Neural cell (in vitro differentiated cells): ENCODE data around the gene AFF3. TPM values are rescaled to one million over a fixed set of nuclear protein-coding genes. Genes with fewer than 3 reads are reported as not detected.

ENCODE experiments used
- H2AFZ ChIP-seq: fragments of 200-600, 300-800 bp; sonication (generic), shearing (Covaris generic); 2 replicates; pipeline ENCODE4 v1.6.0; 2014; ENCODE audit warnings: low read depth, mild to moderate bottlenecking, antibody characterized with exemption, low read length, moderate library complexity
- H3F3A ChIP-seq: fragments of 200-600 bp; shearing (Covaris generic); 2 replicates; pipeline ENCODE4 v1.6.1; 2016; ENCODE audit warnings: mild to moderate bottlenecking, moderate library complexity, mixed read lengths, antibody characterized with exemption, low read length; ENCODE audit not compliant: insufficient read depth, poor library complexity, severe bottlenecking
- H3K27ac ChIP-seq: fragments of 200-600, 300-800 bp; sonication (generic), shearing (Covaris generic); 2 replicates; pipeline ENCODE4 v1.5.1; 2014; ENCODE audit warnings: mild to moderate bottlenecking, low read length, moderate library complexity
- H3K27me3 ChIP-seq: fragments of 300-800, 200-600 bp; sonication (generic), shearing (Covaris generic); 2 replicates; pipeline ENCODE4 v1.6.0; 2014; ENCODE audit warnings: mild to moderate bottlenecking, low read depth, low read length, moderate library complexity; ENCODE audit not compliant: insufficient read depth
- H3K36me3 ChIP-seq: fragments of 300-800, 200-600 bp; sonication (generic), shearing (Covaris generic); 2 replicates; pipeline ENCODE4 v1.5.1; 2014; ENCODE audit warnings: mild to moderate bottlenecking, antibody characterized with exemption, low read length, moderate library complexity; ENCODE audit not compliant: insufficient read depth
- H3K4me2 ChIP-seq: fragments of 300-800, 200-600 bp; sonication (generic), shearing (Covaris generic); 2 replicates; pipeline ENCODE4 v1.6.0; 2014; ENCODE audit warnings: mild to moderate bottlenecking, low read length
- H3K4me3 ChIP-seq: fragments of 300-800, 200-600 bp; sonication (generic), shearing (Covaris generic); 2 replicates; pipeline ENCODE4 v1.5.1; 2014; ENCODE audit warnings: mild to moderate bottlenecking, low read length, moderate library complexity
- H3K79me2 ChIP-seq: fragments of 200-600 bp; shearing (Covaris generic); replicated peaks from 2 replicates; pipeline ENCODE4 v1.6.0; 2014; ENCODE audit warnings: mild to moderate bottlenecking, low read length, moderate library complexity; ENCODE audit not compliant: insufficient read depth
- H3K9ac ChIP-seq: fragments of 300-800, 200-600 bp; sonication (generic), shearing (Covaris generic); 2 replicates; pipeline ENCODE4 v1.6.1; 2016; ENCODE audit warnings: mild to moderate bottlenecking, low read length, mixed read lengths
- H3K9me2 ChIP-seq: fragments of 200-600 bp; shearing (Covaris generic); 2 replicates; pipeline ENCODE4 v1.6.1; 2016; ENCODE audit warnings: mild to moderate bottlenecking, low read length, mixed read lengths; ENCODE audit not compliant: insufficient read depth
- H3K9me3 ChIP-seq: fragments of 200-600, 300-800 bp; sonication (generic), shearing (Covaris generic); 2 replicates; pipeline ENCODE4 v1.6.1; 2016; ENCODE audit warnings: mild to moderate bottlenecking, mixed run types, low read length, moderate library complexity, mixed read lengths
- H4K20me1 ChIP-seq: fragments of 200-600 bp; shearing (Covaris generic); 2 replicates; pipeline ENCODE4 v1.6.1; 2016; ENCODE audit warnings: mild to moderate bottlenecking, mixed run types; ENCODE audit not compliant: insufficient read depth
- CTCF ChIP-seq: fragments of 450-650 bp; IDR thresholded peaks from 2 replicates; pipeline ENCODE4 v1.5.1; 2014; ENCODE audit warnings: antibody characterized with exemption, mild to moderate bottlenecking, moderate library complexity; ENCODE audit not compliant: poor library complexity, severe bottlenecking
- EP300 ChIP-seq: fragments of 450-650 bp; conservative IDR thresholded peaks from 2 replicates; pipeline ENCODE4 v1.6.1; 2014; ENCODE audit warnings: antibody characterized with exemption, mild to moderate bottlenecking, moderate library complexity; ENCODE audit not compliant: poor library complexity, severe bottlenecking
- EZH2 ChIP-seq: fragments of 200-600, 300-800 bp; shearing (Covaris generic), sonication (generic); IDR thresholded peaks from 2 replicates; pipeline ENCODE4 v1.6.1; 2014; ENCODE audit warnings: antibody characterized with exemption, low read length, borderline replicate concordance, mild to moderate bottlenecking; ENCODE audit not compliant: insufficient read depth, poor library complexity, severe bottlenecking
- MXI1 ChIP-seq: fragments of 450-650 bp; conservative IDR thresholded peaks from 2 replicates; pipeline ENCODE4 v1.6.1; 2014; ENCODE audit warnings: antibody characterized with exemption, mild to moderate bottlenecking; ENCODE audit not compliant: poor library complexity, severe bottlenecking
- POLR2AphosphoS5 ChIP-seq: IDR thresholded peaks from 2 replicates; pipeline ENCODE4 v1.6.1; 2012
- RAD21 ChIP-seq: fragments of 450-650 bp; conservative IDR thresholded peaks from 2 replicates; pipeline ENCODE4 v1.6.1; 2014; ENCODE audit warnings: antibody characterized with exemption, mild to moderate bottlenecking, moderate library complexity
- REST ChIP-seq: IDR thresholded peaks from 2 replicates; pipeline ENCODE4 v1.6.1; 2012; ENCODE audit warnings: borderline replicate concordance
- SMC3 ChIP-seq: fragments of 450-650 bp; conservative IDR thresholded peaks from 2 replicates; pipeline ENCODE4 v1.6.1; 2014; ENCODE audit warnings: antibody characterized with exemption, mild to moderate bottlenecking, moderate library complexity; ENCODE audit not compliant: poor library complexity
- TAF1 ChIP-seq: IDR thresholded peaks from 2 replicates; pipeline ENCODE4 v1.6.1; 2012; ENCODE audit warnings: low read depth
- polyA plus RNA-seq: library from polyadenylated mRNA; depleted of rRNA; stranded (reverse); fragments of >200 nt; gene quantifications from 2 replicates; pipeline ENCODE4 v1.2.3, GENCODE V29; 2014

The AFF3 gene
- polyA plus RNA-seq, 1 donor from 2014 or later: 5.1 TPM

- H3K9me2 ChIP-seq: no peaks in the 10 kb centered on the region
- H3K36me3 ChIP-seq: no peaks in the 10 kb centered on the region
- peaks cover 13% of the 10 kb centered on the region for H3F3A ChIP-seq
- no peaks in the 10 kb centered on the region for H4K20me1 ChIP-seq
- H3K4me3 ChIP-seq: no peak overlapping the region
- H3K9ac ChIP-seq: no peak overlapping the region
- no peak overlapping the region for H3K4me2 ChIP-seq
- H3K79me2 ChIP-seq: peaks cover 5% of the 10 kb centered on the region
- H3K9me3 ChIP-seq: no peaks in the 10 kb centered on the region
- no peaks in the 10 kb centered on the region for H3K27me3 ChIP-seq
- no peak overlapping the region for H2AFZ ChIP-seq
- peak; percentile 96 for TF ChIP-seq POLR2AphosphoS5
- TF ChIP-seq EP300: peak; percentile 98
- TF ChIP-seq EZH2: no peak
- peak; percentile 15 for TF ChIP-seq SMC3
- TF ChIP-seq RAD21: no peak
- peak; percentile 97 for TF ChIP-seq REST
- no peak for TF ChIP-seq CTCF
- peak; percentile 33 for TF ChIP-seq MXI1
- H3K27ac ChIP-seq: no peak overlapping the region
These were observed 123.8 kb downstream of the AFF3 start for GRCh38 chr2:100018341-100019193.

- H3K9me2 ChIP-seq: no peaks in the 10 kb centered on the region
- no peaks in the 10 kb centered on the region for H3K27me3 ChIP-seq
- H4K20me1 ChIP-seq: no peaks in the 10 kb centered on the region
- no peaks in the 10 kb centered on the region for H3K9me3 ChIP-seq
- no peaks in the 10 kb centered on the region for H3K36me3 ChIP-seq
- H3K4me3 ChIP-seq: no peak overlapping the region
- peaks cover 13% of the 10 kb centered on the region for H3F3A ChIP-seq
- H3K27ac ChIP-seq: no peak overlapping the region
- H3K4me2 ChIP-seq: no peak overlapping the region
- TF ChIP-seq REST: no peak
- no peak for TF ChIP-seq RAD21
- no peak for TF ChIP-seq EZH2
- no peak for TF ChIP-seq TAF1
- TF ChIP-seq CTCF: no peak
- no peak for TF ChIP-seq EP300
- TF ChIP-seq POLR2AphosphoS5: peak; percentile 17
- TF ChIP-seq SMC3: no peak
- no peak for TF ChIP-seq MXI1
- no peak overlapping the region for H3K9ac ChIP-seq
- no peak overlapping the region for H2AFZ ChIP-seq
- H3K79me2 ChIP-seq: peaks cover 5% of the 10 kb centered on the region
These were observed 124.8 kb downstream of the AFF3 start for GRCh38 chr2:100017633-100018032.
